Esophagus squamous epithelium (tissue), 5 donors: ENCODE measurements around the gene SDK2. TPM values are rescaled to one million over a fixed set of nuclear protein-coding genes. Genes with fewer than 3 reads are reported as not detected.
A peak's percentile ranks its signal among the peaks of the same experiment; 100 is the strongest.

Experiments
- DNase-seq: peaks from one replicate; lab custom pipeline; 2025; lab: John Stamatoyannopoulos, UW
- H3K27ac ChIP-seq, 4 donors: fragments of 200-600 bp; sonication (generic); one replicate each; pipeline ENCODE4 v1.5.1; 2016 to 2019; ENCODE audit warnings: mild to moderate bottlenecking in 1 of 4
- H3K27me3 ChIP-seq, 4 donors: fragments of 200-600 bp; sonication (generic); 1 replicate in 3 of 4; 2 replicates in 1 of 4; pipeline versions ENCODE4 v1.5.1 to v1.6.0; 2017 to 2021; ENCODE audit warnings: antibody characterized with exemption in 1 of 4
- H3K36me3 ChIP-seq, 3 donors: fragments of 200-600 bp; sonication (generic); one replicate each; pipeline ENCODE4 v1.5.1; 2016 to 2019
- H3K4me1 ChIP-seq, 3 donors: fragments of 200-600 bp; sonication (generic); one replicate each; pipeline ENCODE4 v1.5.1; 2017 to 2019
- H3K4me3 ChIP-seq, 4 donors: fragments of 200-600 bp; sonication (generic); 1 replicate in 3 of 4; 2 replicates in 1 of 4; pipeline ENCODE4 v1.5.1; 2016 to 2019; ENCODE audit warnings: mild to moderate bottlenecking in 2 of 4, moderate library complexity in 1 of 4
- H3K9me3 ChIP-seq, 3 donors: fragments of 200-600 bp; sonication (generic); one replicate each; pipeline ENCODE4 v1.5.1; 2016 to 2019
- POLR2A ChIP-seq, 4 donors: fragments of 450-650 bp; IDR thresholded peaks; one replicate each; pipeline ENCODE4 v1.6.1; 2017; ENCODE audit warnings: antibody characterized with exemption in 4 of 4, mild to moderate bottlenecking in 4 of 4, moderate library complexity in 3 of 4
- WGBS, 2 donors: methylation state at CpG; one replicate each; pipeline ENCODE4 v1.1.5; 2018; 5-methylcytosine and 5-hydroxymethylcytosine counted together
- intact Hi-C: fragments of 100-400 bp; cut with DNase I; formaldehyde crosslinking; loops from one replicate; pipeline ENCODE4 v1.15.0; 2022
- total RNA-seq, 4 donors: library from RNA; depleted of rRNA; stranded (reverse); fragments of >200 nt; gene quantifications; one replicate each; pipeline ENCODE4 v1.1.0, GENCODE V29; 2016
- TF ChIP-seq, protein P1 (sequence below), 6 experiments: fragments of 450-650 bp in 4 of 6; fragments of 200-600 bp in 2 of 6; sonication (generic) in 2 of 6; IDR thresholded peaks; one replicate each; pipeline ENCODE4 v1.5.1; 2016 to 2019; ENCODE audit warnings: antibody characterized with exemption in 6 of 6, mild to moderate bottlenecking in 4 of 6, moderate library complexity in 4 of 6
- donor health status: DM: yes; HTN: yes; CAD: no.

The SDK2 gene
- total RNA-seq, 4 donors from 2014 or later = 1.7 to 5.5 (median 2.4) TPM

DNA sequence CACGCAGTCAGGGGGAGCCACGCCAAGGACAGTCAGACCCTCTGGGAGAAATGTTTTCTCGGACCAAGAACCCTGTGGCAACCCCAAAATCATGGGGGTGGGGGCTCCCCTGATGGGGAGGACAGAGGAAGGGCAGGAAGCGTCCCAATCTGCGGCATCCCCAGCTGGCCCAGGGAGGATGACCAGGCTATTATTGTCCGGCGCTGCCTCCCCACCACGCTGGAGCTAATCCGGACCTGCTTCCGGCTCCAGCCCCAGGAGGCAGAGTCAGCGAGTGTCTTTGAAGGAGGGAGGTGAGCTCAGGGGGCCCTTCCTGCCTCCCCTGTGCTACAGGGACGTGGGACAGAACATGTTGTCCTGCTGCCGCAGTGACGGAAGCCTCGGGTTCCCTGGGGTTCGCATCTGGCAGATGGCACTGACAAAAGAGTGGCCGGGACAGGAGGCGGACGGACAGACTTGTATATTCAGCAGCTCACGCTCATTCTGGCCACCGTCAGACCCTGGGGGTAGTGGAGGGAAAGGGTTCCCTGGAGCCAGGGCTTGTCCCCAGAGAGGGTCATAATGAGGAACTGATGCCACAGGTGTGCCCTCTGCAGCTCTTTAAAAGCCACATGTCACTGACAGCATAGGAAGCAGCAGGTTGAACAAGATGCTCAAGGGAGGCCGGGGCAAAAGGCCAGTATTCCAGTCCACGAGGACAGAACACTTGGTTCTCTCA is 278.2 kb downstream of the SDK2 start:
- 52 to 72% methylated on average over 6 to 8 of the region's 23 CpGs for WGBS, 2 donors
- intact Hi-C loops = no loop called here
- peaks cover 0 to 24% (median 0%) of the 10 kb centered on the region in 4 donors for H3K27me3 ChIP-seq
- H3K36me3 ChIP-seq = no peaks in the 10 kb centered on the region
- H3K4me1 ChIP-seq = peaks cover 0 to 24% (median 4%) of the 10 kb centered on the region in 3 donors
- H3K9me3 ChIP-seq = no peaks in the 10 kb centered on the region
- H3K4me3 ChIP-seq = no peak overlapping the region
- peak overlapping the region in 3 of 4 donors; percentile 47 to 74 (median 68) for H3K27ac ChIP-seq
- no peak for TF ChIP-seq POLR2A (IDR thresholded peaks at IDR 0.05)
- DNase-seq = no peak

DNA sequence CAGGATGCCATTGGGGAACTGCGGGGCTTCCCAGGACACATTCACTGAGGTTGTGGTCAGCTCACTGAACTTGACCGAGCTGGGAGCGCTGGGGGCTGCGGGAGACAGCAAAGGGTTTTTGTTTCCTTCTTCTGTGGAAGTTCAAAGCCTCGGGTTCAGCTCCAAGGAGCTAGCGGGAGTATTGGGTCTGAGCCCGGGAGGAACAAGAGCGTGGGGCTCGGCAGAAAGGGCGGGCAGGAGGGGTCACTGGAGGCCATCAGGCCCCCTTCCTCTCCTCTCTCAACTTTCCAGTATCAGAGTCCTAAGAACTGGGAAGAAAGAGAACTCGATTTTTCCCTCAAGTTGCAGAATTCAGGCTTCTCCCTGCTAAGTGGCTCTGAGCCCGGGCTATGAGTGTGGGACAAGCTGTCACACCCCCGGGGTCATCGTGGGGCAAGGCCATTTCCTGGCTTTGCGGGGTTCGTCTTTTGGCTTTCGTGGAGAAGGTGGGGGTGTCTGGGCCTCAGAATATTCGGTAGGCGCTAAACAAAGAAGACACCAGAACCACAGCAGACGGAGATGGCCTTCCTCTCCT is 278.9 kb downstream of the SDK2 start:
- DNase-seq = no peak
- Histone ChIP-seq H3K9me3 (no peaks in the 10 kb centered on the region), H3K4me3 (no peak overlapping the region), H3K27me3 (peaks cover 0 to 21% (median 0%) of the 10 kb centered on the region in 4 donors), H3K36me3 (no peaks in the 10 kb centered on the region), H3K27ac (peak overlapping the region in 3 of 4 donors; percentile 47 to 74 (median 68)), H3K4me1 (peaks cover 0 to 30% (median 6%) of the 10 kb centered on the region in 3 donors)
- intact Hi-C loops = no loop called here
- WGBS, 2 donors = 54 to 77% methylated on average over 6 to 14 of the region's 20 CpGs
- TF ChIP-seq, protein P1, sequence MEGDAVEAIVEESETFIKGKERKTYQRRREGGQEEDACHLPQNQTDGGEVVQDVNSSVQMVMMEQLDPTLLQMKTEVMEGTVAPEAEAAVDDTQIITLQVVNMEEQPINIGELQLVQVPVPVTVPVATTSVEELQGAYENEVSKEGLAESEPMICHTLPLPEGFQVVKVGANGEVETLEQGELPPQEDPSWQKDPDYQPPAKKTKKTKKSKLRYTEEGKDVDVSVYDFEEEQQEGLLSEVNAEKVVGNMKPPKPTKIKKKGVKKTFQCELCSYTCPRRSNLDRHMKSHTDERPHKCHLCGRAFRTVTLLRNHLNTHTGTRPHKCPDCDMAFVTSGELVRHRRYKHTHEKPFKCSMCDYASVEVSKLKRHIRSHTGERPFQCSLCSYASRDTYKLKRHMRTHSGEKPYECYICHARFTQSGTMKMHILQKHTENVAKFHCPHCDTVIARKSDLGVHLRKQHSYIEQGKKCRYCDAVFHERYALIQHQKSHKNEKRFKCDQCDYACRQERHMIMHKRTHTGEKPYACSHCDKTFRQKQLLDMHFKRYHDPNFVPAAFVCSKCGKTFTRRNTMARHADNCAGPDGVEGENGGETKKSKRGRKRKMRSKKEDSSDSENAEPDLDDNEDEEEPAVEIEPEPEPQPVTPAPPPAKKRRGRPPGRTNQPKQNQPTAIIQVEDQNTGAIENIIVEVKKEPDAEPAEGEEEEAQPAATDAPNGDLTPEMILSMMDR (IDR thresholded peaks at IDR 0.05) = no peak
- TF ChIP-seq POLR2A (IDR thresholded peaks at IDR 0.05) = no peak

DNA sequence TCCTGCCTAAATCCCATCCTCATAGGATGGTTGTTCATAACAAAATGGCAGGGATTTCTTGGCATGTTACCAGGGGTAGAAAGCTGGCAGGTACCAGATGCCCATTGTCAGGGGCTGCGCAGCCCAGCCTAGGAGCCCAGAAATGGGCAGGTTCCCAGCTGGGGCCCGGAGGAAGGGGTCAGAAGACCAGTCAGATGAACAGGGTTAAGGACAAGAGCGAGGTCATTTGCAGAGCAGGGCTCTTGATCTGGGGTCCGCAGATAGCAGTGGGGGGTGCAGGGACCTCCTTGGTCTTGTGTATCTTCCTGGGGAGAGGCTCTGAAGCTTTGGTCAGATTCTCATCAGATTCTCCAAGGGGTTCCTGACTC is 280.1 kb downstream of the SDK2 start:
- 93 to 100% methylated on average over 2 to 4 of the region's 4 CpGs for WGBS, 2 donors
- intact Hi-C loops = no loop called here
- Histone ChIP-seq H3K9me3 (no peaks in the 10 kb centered on the region), H3K27me3 (peaks cover 0 to 25% (median 0%) of the 10 kb centered on the region in 4 donors), H3K36me3 (no peaks in the 10 kb centered on the region), H3K27ac (no peak overlapping the region), H3K4me3 (no peak overlapping the region), H3K4me1 (peaks cover 6 to 38% (median 10%) of the 10 kb centered on the region in 3 donors)
- no peak for TF ChIP-seq POLR2A (IDR thresholded peaks at IDR 0.05)
- TF ChIP-seq, protein P1 (IDR thresholded peaks at IDR 0.05) = no peak
- no peak for DNase-seq

DNA sequence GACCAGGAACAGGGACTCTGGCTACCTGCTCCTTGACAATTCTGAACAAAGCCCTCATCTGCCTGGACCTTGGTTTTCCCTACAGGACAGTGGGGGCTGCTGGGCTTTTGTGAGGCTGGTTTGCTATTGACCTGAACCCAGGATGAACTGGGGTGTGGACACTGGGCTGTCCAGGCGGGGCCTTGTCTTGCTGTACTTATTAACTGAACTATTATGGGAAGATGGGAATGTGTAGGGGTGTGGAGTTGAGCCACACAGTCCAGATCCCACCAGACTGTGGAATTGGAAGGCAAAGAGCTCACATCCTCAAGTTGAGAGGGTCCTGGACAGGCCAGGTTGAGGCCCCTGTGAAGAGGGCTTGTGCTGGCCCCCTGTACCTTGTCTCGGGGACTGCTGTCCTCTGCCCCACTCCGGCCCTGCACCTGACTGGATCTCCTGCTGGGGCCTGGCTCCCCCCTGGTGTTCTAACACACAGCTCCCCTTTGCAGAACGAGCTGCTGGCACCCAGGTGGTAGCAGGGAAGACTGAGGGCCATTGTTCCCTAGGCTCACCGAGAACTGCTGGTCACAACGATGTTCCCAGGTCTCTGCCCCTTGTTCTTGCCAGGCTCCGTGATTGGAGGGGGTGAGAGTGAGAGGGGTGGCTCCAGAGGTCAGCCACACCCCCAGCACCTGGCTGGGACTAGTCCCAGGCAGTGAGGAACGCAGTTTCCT is 280.6 kb downstream of the SDK2 start:
- intact Hi-C loops = no loop called here
- Histone ChIP-seq H3K27ac (no peak overlapping the region), H3K4me1 (peaks cover 6 to 44% (median 10%) of the 10 kb centered on the region in 3 donors), H3K27me3 (peaks cover 0 to 31% (median 0%) of the 10 kb centered on the region in 4 donors), H3K9me3 (no peaks in the 10 kb centered on the region), H3K4me3 (no peak overlapping the region), H3K36me3 (no peaks in the 10 kb centered on the region)
- TF ChIP-seq, protein P1 (IDR thresholded peaks at IDR 0.05) = no peak
- no peak for TF ChIP-seq POLR2A (IDR thresholded peaks at IDR 0.05)
- 66 to 80% methylated on average over 1 to 3 of the region's 8 CpGs for WGBS, 2 donors
- no peak for DNase-seq

DNA sequence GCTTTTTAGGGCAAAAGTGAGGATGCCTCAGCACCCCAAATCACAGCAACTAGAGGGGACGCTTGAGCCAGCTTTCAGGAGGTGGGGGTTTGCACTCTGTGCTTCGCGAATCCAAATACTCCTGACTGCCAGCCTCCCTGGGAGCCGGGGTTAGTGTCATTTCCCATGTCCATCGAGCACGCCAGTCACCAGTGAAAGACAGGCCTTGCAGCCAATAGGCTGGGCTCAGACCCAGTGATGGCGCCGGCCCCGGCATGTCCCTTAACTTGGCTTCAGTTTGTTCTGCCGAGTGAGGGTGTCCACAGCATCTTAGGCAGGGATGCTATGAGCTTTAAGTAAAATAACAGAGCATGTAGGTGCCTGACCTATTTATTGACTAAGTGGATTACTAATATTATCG is 281.5 kb downstream of the SDK2 start:
- H3K9me3 ChIP-seq = no peaks in the 10 kb centered on the region
- H3K27me3 ChIP-seq = peaks cover 0 to 33% (median 0%) of the 10 kb centered on the region in 4 donors
- H3K4me1 ChIP-seq = peaks cover 6 to 48% (median 10%) of the 10 kb centered on the region in 3 donors
- H3K36me3 ChIP-seq = no peaks in the 10 kb centered on the region
- H3K4me3 ChIP-seq = no peak overlapping the region
- no peak overlapping the region for H3K27ac ChIP-seq
- intact Hi-C loops = no loop called here
- TF ChIP-seq, protein P1 (IDR thresholded peaks at IDR 0.05) = no peak
- no peak for TF ChIP-seq POLR2A (IDR thresholded peaks at IDR 0.05)
- 79 to 83% methylated on average over 4 of the region's 11 CpGs for WGBS, 2 donors
- no peak for DNase-seq
